GOT3 (cell line): ENCODE results near the gene KCNMA1.

Experiments
- DNase-seq: peaks from one replicate; lab custom pipeline; 2025; ENCODE audit warnings: mixed read lengths; lab: John Stamatoyannopoulos, UW

The KCNMA1 gene

DNA sequence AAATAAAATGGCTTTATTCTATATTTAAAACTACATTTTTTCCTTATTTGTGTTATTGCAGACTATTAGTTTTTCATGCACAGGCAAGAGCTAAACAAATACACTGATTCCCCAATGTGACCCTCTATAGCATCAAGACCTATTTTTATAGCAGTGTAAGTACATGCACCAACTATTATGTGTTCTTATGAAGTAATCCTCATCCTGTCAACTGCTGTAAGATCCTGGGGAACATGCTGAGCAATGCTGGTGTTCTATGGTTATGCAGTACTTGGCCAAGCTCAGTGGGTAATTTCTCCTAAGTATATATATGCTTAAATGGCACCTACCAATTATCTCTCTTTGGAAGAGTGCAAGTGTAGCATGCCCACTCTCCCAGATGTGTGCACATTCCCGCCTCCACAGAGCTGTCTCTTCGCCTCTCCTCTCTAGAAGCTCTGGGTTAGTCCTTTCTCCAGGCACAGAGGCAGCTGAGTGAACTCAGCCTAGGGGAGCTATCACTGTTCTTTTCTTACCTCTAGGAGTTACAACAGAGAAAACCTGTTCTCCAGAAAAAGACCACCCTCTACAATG, 428.8 kb downstream of the KCNMA1 start:
- no peak for DNase-seq

DNA sequence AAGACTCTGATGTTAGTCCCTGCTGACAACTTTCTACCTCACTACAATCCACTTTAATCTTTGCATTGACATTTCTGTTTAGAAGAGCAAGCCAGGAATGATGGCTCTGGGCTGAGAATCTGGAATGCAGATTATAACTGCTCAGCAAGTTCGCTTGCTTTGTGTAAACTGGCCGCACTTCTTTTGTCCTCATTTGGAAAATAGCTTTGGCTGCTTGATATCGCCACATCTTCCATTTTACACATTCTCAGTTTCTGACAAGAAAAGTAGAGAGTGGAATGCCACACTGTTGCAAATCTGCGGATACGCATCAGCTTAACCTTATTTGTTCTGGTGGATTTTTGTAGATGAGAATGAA, 429.8 kb downstream of the KCNMA1 start:
- DNase-seq, result no peak

DNA sequence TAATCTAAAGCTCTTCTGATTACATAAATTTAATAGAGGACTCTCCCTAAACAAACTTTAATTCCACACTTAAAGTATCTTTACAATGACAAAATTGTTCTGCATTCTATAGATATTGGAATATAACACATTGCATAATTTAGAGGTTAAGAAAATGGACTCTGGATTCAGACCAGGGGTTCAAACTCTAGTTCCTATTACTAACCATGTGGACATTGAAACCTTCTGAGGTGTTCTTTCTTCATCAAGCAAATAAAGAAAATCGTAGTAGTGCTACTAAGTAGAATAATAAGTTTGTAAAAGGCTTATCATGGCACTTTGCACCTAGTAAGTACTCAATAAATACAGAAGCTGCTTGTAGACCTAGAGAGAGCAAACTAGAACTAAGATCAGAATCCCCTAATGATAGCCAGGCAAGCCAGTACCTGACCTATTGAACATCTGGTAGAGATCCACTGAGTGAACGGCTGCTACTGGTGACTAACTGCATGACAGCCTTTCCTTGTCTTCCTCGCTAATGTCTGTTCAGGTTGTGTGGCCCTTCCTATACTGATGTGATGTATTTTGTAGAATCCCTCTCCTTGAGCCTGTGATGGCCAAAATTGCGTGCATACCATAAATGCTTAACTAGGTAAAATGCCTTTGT, 430.3 kb downstream of the KCNMA1 start:
- no peak for DNase-seq

DNA sequence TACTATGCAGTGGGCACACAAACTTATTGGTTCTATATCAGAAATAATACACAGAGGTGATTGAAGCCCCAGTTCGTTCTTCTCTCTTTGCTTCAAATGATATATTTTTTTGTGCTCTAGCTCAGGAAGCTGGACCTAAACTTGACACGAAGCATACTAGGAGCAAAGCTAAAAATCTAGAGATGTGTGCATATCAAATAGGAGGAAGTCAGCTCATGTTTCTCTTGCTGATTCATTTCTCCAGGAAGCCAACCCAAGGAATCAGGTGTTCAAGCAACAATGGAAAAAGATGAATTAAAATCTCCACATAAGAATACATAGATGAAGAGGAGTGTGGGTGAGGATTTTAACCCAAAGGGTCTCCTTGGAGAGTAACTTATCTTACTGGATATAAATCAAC, 432.5 kb downstream of the KCNMA1 start:
- no peak for DNase-seq

DNA sequence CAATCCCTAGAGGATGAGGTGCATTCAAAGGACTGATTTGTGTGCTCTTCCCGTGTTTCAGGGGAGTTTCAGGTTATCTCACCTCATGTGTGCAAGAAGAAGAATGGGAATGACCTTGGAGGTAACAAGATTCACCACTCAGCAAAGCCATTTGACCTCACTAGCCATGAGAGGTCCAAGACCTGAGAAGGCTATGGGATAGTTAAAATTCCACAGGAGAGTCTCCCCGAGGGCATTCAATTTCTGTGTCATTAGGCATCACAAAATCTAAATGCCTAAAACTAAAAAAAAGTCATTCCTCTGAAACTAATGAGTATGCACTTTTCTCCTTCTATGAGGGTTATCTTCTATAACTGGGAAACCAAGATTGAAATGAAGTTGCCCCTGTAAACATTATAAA, 433.4 kb downstream of the KCNMA1 start:
- DNase-seq, result no peak

DNA sequence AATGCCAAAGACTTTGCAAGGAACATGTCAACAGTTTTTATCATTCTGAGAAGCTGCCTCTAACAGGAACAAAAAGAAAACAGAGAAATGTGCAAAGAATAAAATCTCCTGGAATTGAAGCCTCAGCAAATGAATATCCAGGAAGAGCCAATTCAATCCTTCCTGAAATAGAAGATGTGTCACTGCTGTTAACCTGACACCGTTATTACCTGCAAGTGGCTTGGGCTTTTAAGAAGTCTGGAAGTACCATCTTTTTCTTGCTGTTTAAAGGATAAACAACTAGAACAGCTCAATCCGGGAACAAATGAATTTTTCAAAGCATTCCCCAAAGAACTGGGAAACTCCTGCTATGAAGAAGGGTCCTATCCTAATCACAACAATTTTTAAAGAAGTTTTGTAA, 434.8 kb downstream of the KCNMA1 start:
- no peak for DNase-seq

DNA sequence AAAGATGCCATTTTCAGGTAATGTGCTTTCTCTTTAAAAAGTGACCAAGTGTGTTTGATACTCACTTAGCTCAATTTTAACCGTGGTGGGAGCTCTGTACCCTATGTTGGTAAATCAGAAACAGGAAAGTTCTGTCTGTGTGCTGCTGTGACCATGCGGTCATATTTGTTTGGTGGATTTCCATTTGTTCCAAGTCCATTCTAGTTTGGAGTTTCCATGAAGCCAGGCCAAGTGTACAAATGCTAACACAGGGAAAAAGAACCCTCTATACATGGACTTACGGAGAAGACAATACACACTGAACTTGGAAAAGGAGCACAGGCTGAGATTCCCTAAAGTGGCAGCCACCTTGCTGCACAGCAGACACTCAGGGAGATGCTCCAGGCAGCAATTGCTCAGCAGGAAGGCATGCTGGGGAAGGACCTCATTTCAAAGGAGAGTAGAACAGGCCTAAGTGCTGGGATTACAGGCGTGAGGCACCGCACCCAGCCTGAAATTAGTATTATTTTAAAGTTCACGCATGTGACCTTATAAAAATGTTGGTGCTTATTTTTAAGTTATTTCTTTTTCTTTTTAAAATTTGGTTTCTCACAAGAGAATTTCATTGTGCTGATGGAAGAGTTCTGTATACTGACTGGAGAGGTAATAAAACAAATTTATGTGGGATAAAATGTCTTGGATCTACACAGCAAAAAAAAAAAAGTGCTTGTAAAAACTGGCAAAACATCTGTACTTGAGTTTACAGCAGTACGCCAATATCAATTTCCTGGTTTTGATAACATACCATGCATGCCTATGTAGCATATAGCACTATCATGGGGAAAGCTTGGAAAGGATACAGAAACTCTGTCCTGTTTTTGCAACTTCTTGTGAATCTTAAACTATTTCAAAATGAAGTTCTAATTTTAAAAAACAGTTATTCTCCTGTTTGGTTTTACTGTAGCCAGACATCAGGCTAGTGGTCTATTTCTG, 436.2 kb downstream of the KCNMA1 start:
- DNase-seq, result no peak

DNA sequence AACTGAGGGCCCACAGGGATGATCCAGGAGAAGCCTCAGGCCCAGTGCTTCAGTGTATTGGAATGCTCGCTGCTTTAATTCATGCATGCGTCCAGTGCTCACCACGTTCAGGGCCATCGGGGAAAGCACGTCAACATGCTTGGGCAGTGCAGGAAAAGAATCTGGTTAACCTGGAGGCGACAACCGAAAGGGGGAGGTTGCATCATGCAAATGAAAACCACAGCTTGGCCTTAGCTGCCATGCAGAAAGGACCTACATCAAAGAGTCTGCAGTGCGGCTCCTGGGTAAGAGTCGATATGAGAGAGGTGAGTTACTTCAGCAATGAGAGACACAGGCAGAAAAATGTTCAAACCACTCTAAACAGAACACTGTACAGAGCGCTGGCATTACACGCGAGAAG, 440.1 kb downstream of the KCNMA1 start:
- DNase-seq, result no peak

DNA sequence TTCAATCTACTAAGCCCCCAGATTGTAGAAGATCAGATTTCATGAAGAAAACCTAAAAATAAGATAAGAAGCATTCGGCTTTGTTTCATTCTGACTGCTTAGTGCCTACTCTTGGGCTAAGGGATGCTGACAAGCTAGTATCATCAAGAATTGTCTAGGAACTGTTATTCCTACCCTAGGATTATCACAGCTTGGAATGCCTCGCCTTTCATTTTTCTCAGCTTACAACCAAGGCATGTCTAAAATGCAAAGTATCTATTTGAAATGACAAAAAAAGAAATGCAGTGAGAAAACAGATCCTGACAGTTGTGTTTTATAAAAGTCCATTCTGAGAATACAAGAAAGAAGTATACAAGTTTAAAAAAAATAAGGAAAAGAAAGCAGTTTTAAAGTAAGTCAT, 441.0 kb downstream of the KCNMA1 start:
- no peak for DNase-seq

DNA sequence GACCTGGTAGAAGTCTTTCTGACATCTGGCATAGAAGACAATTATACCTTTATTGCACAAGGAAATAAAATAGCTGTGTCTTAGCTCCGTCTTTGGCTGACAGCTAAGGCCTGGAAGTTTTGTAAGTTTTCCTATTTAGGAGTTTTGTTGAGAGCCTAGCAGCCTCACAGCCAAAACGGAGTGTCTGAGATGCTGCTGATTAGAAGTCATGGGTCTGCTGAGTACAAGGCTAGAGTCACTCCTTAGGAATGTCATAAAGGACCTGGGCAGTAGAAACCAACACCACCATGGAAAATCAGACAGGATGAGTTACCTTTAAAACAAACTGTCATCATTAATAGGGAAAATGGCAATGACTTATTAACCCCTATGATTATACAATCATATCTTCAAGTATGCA, 442.5 kb downstream of the KCNMA1 start:
- no peak for DNase-seq

DNA sequence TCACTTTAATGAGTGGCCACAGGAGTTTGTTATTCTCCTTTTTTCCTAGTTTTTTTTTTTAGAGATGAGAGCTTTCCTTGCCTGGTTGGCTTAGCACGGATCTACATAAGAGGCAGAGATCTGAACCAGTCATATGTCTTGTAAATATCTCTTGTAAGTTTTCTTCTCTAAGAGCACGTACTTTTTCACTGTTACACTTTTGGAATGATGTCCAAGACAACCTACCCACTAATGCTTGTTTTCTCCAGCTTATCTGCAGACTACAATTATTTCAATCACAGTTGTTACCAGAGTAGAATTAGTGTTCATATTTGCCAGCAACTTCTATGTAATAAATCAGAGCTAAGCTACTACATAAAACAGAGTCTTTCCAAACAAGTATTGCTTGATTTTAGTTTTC, 444.6 kb downstream of the KCNMA1 start:
- no peak for DNase-seq

DNA sequence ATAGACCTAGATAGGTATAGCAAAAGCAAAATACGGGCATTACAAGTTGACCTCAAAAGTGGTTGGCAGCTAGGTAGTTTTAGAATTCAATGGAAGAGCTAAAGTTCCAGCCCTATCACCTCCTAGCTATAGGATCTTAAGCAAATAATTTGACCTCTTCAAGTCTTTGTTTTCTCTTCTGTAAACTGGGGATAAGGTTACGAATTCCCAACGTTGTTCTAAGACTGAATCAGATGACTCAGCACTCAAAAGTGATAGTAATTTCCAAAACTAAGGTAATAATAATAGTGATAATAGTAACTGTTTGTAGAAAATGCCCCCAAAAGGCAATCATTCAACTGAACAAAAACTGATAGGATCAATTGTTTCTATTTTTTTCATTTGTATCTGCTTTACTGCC, 445.2 kb downstream of the KCNMA1 start:
- no peak for DNase-seq

DNA sequence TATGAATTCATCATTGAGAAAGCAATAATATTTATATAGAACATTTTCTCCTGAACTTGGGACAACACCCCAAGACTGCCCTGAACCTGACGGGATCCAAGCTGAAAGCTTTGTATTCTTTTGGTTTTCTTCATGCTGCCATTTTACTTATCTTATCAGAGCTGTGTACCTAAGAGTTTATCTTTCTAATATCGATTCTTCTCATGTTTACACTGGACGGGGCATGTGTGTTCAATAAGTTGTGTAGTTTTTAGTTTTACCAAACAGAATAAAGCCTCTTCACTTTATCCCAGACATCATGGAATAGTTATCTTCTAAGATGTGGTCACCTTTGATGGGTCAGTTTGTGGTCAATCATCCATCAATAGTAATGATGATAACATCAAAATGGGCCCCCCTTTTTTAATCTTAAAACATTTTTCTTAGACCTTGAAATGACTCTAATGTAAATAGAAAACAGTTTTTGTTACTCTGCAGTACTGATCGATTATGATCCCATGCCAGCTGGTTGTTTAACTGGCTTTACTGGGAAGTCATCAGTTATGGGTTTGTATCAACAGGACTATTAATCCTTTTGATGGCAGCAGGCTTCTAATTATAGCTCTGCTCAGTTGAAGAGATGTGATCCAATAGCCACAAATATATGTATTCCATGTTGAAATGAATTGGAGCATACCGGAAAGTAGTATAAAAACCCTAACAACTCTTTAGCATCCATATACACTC, 446.1 kb downstream of the KCNMA1 start:
- DNase-seq, result no peak

DNA sequence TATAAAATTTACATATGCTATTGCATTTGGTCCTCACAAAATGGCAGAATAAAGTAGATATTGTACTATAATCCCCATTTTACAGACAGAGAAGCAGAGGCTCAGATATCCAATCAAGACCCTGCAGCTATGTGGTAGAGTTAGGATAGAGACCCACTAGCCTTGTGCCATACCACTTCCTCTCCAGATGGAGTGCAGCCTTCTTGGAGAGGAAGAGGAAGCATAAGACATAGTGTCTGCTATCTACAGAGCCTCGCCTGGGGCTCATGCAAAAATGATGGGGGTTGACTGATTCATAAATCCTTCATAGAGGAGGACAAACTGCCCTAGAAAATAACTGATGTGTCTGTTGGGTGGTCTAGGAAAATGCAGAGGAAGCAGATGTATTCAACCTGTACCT, 447.3 kb downstream of the KCNMA1 start:
- DNase-seq, result no peak

DNA sequence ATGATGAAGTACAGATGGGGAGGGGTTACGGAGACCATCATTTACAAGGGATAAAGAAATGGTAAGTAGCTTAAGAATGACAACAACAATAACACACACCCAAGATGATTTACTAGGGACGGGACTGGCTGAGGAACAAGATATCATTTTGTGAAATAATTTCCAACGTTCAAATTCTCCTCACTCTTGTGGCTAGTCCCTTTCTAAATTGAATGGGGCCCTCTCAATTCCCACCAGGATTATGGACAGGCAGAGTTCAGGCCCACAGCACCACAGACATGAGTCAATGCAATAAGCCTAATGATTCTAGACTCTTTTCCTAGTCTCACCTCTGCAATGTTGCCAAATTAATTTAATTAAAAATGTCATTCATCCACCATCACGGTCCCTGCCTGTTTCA, 448.1 kb downstream of the KCNMA1 start:
- no peak for DNase-seq

DNA sequence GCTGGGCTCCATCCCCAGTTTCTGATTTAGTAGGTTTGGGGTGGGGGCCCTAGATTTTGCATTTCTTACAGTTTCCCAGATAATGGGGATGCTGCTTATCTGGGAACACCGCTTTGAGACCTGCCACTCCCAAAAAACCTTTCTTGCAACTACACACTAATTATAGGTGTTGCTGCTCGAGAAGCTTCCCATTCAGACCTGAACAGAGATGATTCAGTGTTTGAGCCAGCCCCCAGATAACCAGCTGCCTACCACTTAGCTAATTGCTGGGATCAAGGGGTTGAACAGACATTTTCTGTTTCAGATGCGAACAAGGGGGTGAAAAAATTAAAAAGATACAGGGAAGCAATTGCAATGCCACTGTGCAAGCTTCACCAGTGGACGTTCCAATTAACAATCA, 448.5 kb downstream of the KCNMA1 start:
- no peak for DNase-seq

DNA sequence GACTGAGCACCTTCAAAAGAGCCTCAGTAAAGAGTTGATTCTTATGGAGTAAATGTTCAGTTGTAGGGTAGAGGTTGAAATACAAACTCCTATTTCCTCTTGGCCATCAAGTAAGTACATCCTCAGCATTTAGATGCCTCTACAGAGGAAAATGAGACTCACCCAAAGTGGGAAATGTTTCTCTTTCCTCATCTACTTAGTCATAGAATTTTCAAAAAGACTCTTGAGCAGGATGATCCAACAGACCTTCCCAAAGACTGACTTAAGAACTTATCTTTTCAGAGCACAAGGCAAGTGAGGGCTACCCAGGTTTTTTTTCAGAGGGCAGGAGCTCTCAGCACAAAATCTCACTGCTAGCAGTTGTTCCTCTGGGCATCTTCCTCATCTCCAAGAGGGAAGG, 449.1 kb downstream of the KCNMA1 start:
- no peak for DNase-seq

DNA sequence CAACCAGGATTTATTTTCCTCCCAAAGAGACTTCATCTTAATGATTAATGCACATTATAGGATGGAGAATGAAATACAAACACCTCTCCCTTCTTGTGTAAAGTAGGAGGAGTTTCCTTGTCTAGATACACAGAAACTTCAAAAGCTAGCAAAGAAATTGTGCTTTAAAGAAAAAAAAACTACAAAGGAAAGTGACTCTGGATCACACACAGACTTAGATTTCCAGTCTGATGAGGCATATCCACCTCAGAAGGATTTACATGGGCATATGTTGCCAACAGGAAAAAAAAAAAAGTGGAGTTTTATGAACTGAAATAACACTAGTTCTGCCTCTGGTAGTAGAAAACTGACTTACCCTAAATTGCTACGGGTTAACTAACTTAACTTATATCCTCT, 449.6 kb downstream of the KCNMA1 start:
- DNase-seq, result no peak

DNA sequence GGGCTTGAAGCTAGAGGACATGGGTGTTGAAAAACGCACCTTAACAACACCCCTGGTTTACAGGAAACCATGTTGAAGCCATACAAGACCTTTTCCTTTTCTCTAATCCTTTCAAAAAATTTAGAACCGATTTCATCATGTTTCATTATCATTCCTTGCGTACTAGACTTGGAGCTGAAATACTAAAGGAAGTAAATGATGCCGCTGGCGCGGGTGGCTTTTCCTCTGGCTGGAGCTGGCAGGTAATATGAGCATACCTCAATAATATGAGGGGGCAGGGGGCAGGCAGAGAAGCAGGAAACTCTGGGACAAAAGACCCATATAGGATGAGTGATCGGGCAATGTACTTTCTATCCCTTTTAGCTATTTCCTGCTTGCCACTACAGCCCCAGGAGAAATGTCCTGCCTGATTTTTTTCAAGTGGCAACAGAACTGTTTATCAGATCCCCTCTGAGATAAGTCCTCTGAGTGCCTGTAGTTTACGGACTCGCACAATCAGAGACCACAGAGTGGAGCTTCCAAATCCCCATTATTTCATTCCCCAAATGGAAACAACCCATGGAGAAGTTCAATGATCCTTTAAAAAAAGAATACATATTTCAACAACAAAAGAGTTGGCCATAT, 450.1 kb downstream of the KCNMA1 start:
- no peak for DNase-seq

DNA sequence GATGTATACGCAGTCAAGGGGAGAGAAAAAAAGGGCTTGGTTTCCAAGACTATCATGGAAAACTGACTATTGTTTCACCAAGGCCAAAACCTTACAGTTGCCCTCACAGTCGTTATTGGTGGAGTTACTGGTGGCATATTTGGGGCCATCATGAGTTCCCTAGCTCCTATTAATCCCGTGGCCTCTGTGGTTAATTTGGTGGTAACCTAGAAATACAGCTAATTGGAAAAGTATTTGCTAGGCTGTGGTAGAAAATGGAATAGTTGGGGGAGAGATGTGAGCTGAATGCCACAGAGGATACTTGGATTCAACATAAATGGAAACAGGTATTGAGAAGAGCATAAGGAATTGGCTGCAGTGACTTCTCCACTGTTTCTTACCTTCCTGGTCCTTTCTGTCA, 450.7 kb downstream of the KCNMA1 start:
- no peak for DNase-seq

DNA sequence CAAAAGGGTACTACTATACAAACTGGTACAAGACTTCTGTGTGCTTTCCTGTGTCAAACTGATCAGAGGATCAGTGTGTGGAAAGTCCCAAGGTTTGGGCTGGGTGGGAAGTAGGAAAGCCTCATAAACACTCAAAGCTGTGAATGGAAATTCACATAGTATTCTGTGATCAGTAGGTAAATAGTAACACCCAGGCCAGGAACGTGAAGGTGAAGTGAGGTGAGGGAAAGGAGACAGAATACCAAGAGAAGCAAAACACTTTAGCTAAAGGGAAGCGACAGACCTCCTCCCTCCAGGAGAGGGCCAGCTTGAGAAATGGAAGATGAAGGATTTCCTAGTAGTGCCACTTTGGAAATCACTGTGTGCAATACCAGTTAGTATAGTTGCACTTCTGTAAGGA, 451.9 kb downstream of the KCNMA1 start:
- DNase-seq, result no peak

DNA sequence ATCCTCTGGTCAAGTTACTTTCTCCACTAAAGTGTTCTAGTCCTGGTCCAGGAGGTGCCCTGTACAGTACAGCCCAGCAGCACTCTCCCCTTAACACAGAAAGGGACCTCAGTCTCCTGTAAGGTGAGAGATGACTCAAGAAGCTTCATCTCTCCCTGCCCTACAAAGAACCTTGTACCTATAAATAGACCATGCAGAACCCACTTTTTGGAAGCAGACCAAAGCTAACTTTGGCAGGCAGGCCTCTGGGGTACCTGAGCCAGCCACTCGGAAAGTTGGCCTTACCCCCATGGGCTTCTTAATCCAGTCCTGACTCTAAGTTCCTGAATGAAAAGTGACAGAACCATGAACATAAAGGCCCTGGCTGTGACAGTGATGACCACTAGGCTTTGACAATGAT, 454.8 kb downstream of the KCNMA1 start:
- no peak for DNase-seq
